Gastroesophageal sphincter (tissue), 3 donors: ENCODE data around the gene MCM3AP.

Experiments
- CTCF ChIP-seq, 4 experiments: fragments of 200-600 bp in 2 of 4; fragments of 450-650 bp in 2 of 4; sonication (generic) in 1 of 4; IDR thresholded peaks; one replicate each; pipeline ENCODE4 v1.5.1; 2017 to 2019; ENCODE audit warnings: antibody characterized with exemption in 4 of 4, mild to moderate bottlenecking in 2 of 4, moderate library complexity in 2 of 4
- EP300 ChIP-seq: sonication (generic); formaldehyde crosslinking; IDR thresholded peaks from one replicate; pipeline ENCODE4 v1.6.1; 2017; ENCODE audit warnings: antibody characterized with exemption, mild to moderate bottlenecking
- POLR2A ChIP-seq, 2 donors: fragments of 450-650 bp; IDR thresholded peaks; one replicate each; pipeline ENCODE4 v1.6.1; 2017; ENCODE audit warnings: antibody characterized with exemption in 2 of 2, mild to moderate bottlenecking in 2 of 2, moderate library complexity in 1 of 2
- POLR2AphosphoS5 ChIP-seq: sonication (generic); formaldehyde crosslinking; IDR thresholded peaks from one replicate; pipeline ENCODE4 v1.6.1; 2017; ENCODE audit warnings: antibody characterized with exemption

GRCh38 chr21:46207920-46208591 is 77.4 kb downstream of the MCM3AP start:
- TF ChIP-seq CTCF (IDR thresholded peaks at IDR 0.05) (no peak), POLR2A (IDR thresholded peaks at IDR 0.05) (no peak), POLR2AphosphoS5 (no peak), EP300 (no peak)
